CD4-positive, CD25-positive, alpha-beta regulatory T cell (primary cell): ENCODE data around the gene NHERF1. TPM values are rescaled to one million over a fixed set of nuclear protein-coding genes. Genes with fewer than 3 reads are reported as not detected.

Experiments used
- ATAC-seq, 2 donors: fragments of 150-1000 bp; cut with Tn5 transposase; one replicate each; pipeline ENCODE4 v1.10.0; 2021; ENCODE audit warnings: low read depth in 2 of 2, moderate number of reproducible peaks in 2 of 2, moderate library complexity in 1 of 2
- DNase-seq, 3 donors: peaks; one replicate each; pipeline versions ENCODE4 v3.0.0 to v3.0.0-alpha.2; 2012 to 2022; ENCODE audit warnings: mixed read lengths in 1 of 3
- H3K27ac ChIP-seq: one replicate; pipeline ENCODE4 v1.7.0; 2013; ENCODE audit warnings: mild to moderate bottlenecking, low read length; ENCODE audit not compliant: insufficient read depth, poor library complexity, severe bottlenecking
- H3K27me3 ChIP-seq: one replicate; pipeline ENCODE4 v1.7.0; 2013; ENCODE audit warnings: low read length; ENCODE audit not compliant: control insufficient read depth, insufficient read depth
- H3K36me3 ChIP-seq: one replicate; pipeline ENCODE4 v1.7.0; 2013; ENCODE audit warnings: mild to moderate bottlenecking, low read length, moderate library complexity; ENCODE audit not compliant: control insufficient read depth, insufficient read depth
- H3K4me1 ChIP-seq: 2 replicates; pipeline ENCODE4 v1.7.0; 2013; ENCODE audit warnings: mild to moderate bottlenecking, low read length; ENCODE audit not compliant: insufficient read depth, control insufficient read depth, poor library complexity, severe bottlenecking
- H3K4me3 ChIP-seq: one replicate; pipeline ENCODE4 v1.7.0; 2013; ENCODE audit warnings: low read depth, mild to moderate bottlenecking, low read length, moderate library complexity
- H3K9me3 ChIP-seq, 2 experiments: 1 replicate in 1 of 2; 2 replicates in 1 of 2; pipeline ENCODE4 v1.7.0; 2013; ENCODE audit warnings: low read length in 2 of 2, mild to moderate bottlenecking in 1 of 2, moderate library complexity in 1 of 2; ENCODE audit not compliant: control insufficient read depth in 2 of 2
- H3K27ac Mint-ChIP-seq, 3 donors: one replicate each; pipeline ENCODE4 v1.8.0; 2020 to 2022; ENCODE audit warnings: mild to moderate bottlenecking in 3 of 3, mixed read lengths in 3 of 3, moderate library complexity in 2 of 3
- H3K27me3 Mint-ChIP-seq: one replicate; pipeline ENCODE4 v1.8.0; 2022; ENCODE audit warnings: mild to moderate bottlenecking, mixed read lengths
- H3K36me3 Mint-ChIP-seq: one replicate; pipeline ENCODE4 v1.8.0; 2020; ENCODE audit warnings: mixed read lengths
- H3K4me1 Mint-ChIP-seq, 4 donors: one replicate each; pipeline ENCODE4 v1.8.0; 2020 to 2022; ENCODE audit warnings: mixed read lengths in 4 of 4, mild to moderate bottlenecking in 1 of 4
- H3K4me3 Mint-ChIP-seq, 4 donors: one replicate each; pipeline ENCODE4 v1.8.0; 2020 to 2022; ENCODE audit warnings: mild to moderate bottlenecking in 4 of 4, mixed read lengths in 4 of 4, moderate library complexity in 3 of 4
- H3K9me3 Mint-ChIP-seq, 7 donors: one replicate each; pipeline ENCODE4 v1.8.0; 2020 to 2022; ENCODE audit warnings: mixed read lengths in 7 of 7, mild to moderate bottlenecking in 3 of 7, moderate library complexity in 2 of 7
- polyA plus RNA-seq, 4 donors: library from polyadenylated mRNA; unstranded; fragments of 300-500 nt; fragmentation: Illumina TruSeq; gene quantifications; one replicate each; pipeline ENCODE4 v1.2.3, GENCODE V29; 2021
- total RNA-seq: library from RNA; stranded (reverse); gene quantifications from one replicate; pipeline ENCODE4 v1.2.3, GENCODE V29; 2022

Gene NHERF1
- total and polyA plus RNA-seq, 5 donors from 2014 or later = 177 to 453 (median 399) TPM

- Histone ChIP-seq H3K27ac (no peak overlapping the region), H3K4me1 (no peaks in the 10 kb centered on the region), H3K36me3 (peaks cover 21% of the 10 kb centered on the region), H3K9me3 (no peaks in the 10 kb centered on the region), H3K27me3 (no peaks in the 10 kb centered on the region), H3K4me3 (no peak overlapping the region)
- H3K36me3 Mint-ChIP-seq = peaks cover 21% of the 10 kb centered on the region
- ATAC-seq = no peak
- no peak overlapping the region for H3K27ac Mint-ChIP-seq
- no peak overlapping the region for H3K4me3 Mint-ChIP-seq
- H3K9me3 Mint-ChIP-seq = no peaks in the 10 kb centered on the region
- peaks cover 0 to 2% (median 0%) of the 10 kb centered on the region in 4 donors for H3K4me1 Mint-ChIP-seq
- no peak for DNase-seq
- H3K27me3 Mint-ChIP-seq = no peaks in the 10 kb centered on the region
Measured at GRCh38 chr17:74804683-74805082, 56.3 kb downstream of the NHERF1 start.

GRCh38 chr17:74805591-74805991 lies 57.2 kb downstream of the NHERF1 start:
- no peak for DNase-seq
- no peaks in the 10 kb centered on the region for H3K27me3 Mint-ChIP-seq
- Histone ChIP-seq H3K4me1 (no peaks in the 10 kb centered on the region), H3K27me3 (no peaks in the 10 kb centered on the region), H3K9me3 (no peaks in the 10 kb centered on the region), H3K4me3 (no peak overlapping the region), H3K27ac (no peak overlapping the region), H3K36me3 (peaks cover 19% of the 10 kb centered on the region)
- H3K27ac Mint-ChIP-seq = no peak overlapping the region
- no peak for ATAC-seq
- H3K4me3 Mint-ChIP-seq = no peak overlapping the region
- H3K4me1 Mint-ChIP-seq = peaks cover 0 to 4% (median under 1%) of the 10 kb centered on the region in 4 donors
- H3K36me3 Mint-ChIP-seq = peaks cover 21% of the 10 kb centered on the region
- H3K9me3 Mint-ChIP-seq = no peaks in the 10 kb centered on the region

GRCh38 chr17:74806334-74806733 lies 57.9 kb downstream of the NHERF1 start:
- no peak for ATAC-seq
- no peak overlapping the region for H3K27ac Mint-ChIP-seq
- Histone ChIP-seq H3K36me3 (peaks cover 14% of the 10 kb centered on the region), H3K4me3 (no peak overlapping the region), H3K27ac (no peak overlapping the region), H3K9me3 (no peaks in the 10 kb centered on the region), H3K27me3 (no peaks in the 10 kb centered on the region), H3K4me1 (no peaks in the 10 kb centered on the region)
- H3K36me3 Mint-ChIP-seq = peaks cover 24% of the 10 kb centered on the region
- no peaks in the 10 kb centered on the region for H3K9me3 Mint-ChIP-seq
- peaks cover 0 to 4% (median under 1%) of the 10 kb centered on the region in 4 donors for H3K4me1 Mint-ChIP-seq
- no peak overlapping the region for H3K4me3 Mint-ChIP-seq
- no peaks in the 10 kb centered on the region for H3K27me3 Mint-ChIP-seq
- no peak for DNase-seq

GRCh38 chr17:74807441-74807840 lies 59.0 kb downstream of the NHERF1 start:
- no peaks in the 10 kb centered on the region for H3K4me1 ChIP-seq
- peaks cover 20% of the 10 kb centered on the region for H3K36me3 Mint-ChIP-seq
- H3K27me3 Mint-ChIP-seq = no peaks in the 10 kb centered on the region
- H3K27ac ChIP-seq = no peak overlapping the region
- peaks cover 12% of the 10 kb centered on the region for H3K36me3 ChIP-seq
- ATAC-seq (no peak), DNase-seq (no peak)
- no peak overlapping the region for H3K27ac Mint-ChIP-seq
- no peaks in the 10 kb centered on the region for H3K27me3 ChIP-seq
- H3K9me3 ChIP-seq = no peaks in the 10 kb centered on the region
- no peak overlapping the region for H3K4me3 Mint-ChIP-seq
- no peak overlapping the region for H3K4me3 ChIP-seq
- no peaks in the 10 kb centered on the region for H3K9me3 Mint-ChIP-seq
- peaks cover 0 to 4% (median under 1%) of the 10 kb centered on the region in 4 donors for H3K4me1 Mint-ChIP-seq

GRCh38 chr17:74807925-74808324 lies 59.5 kb downstream of the NHERF1 start:
- peaks cover 12% of the 10 kb centered on the region for H3K36me3 ChIP-seq
- peaks cover 20% of the 10 kb centered on the region for H3K36me3 Mint-ChIP-seq

GRCh38 chr17:74808714-74809430 lies 60.4 kb downstream of the NHERF1 start:
- Mint-ChIP-seq H3K27ac (peak overlapping the region in 1 of 3 donors; percentile 20), H3K36me3 (peaks cover 19% of the 10 kb centered on the region), H3K4me3 (no peak overlapping the region), H3K9me3 (no peaks in the 10 kb centered on the region), H3K4me1 (peaks cover 0 to 4% (median under 1%) of the 10 kb centered on the region in 4 donors), H3K27me3 (no peaks in the 10 kb centered on the region)
- no peak overlapping the region for H3K27ac ChIP-seq
- H3K36me3 ChIP-seq = peaks cover 14% of the 10 kb centered on the region
- no peaks in the 10 kb centered on the region for H3K27me3 ChIP-seq
- DNase-seq (no peak), ATAC-seq (no peak)
- no peak overlapping the region for H3K4me3 ChIP-seq
- no peaks in the 10 kb centered on the region for H3K4me1 ChIP-seq
- H3K9me3 ChIP-seq = no peaks in the 10 kb centered on the region

More at GRCh38 chr17:74807925-74808324, 59.5 kb downstream of the NHERF1 start:
- no peaks in the 10 kb centered on the region for H3K9me3 ChIP-seq
- DNase-seq (no peak), ATAC-seq (no peak)
- no peaks in the 10 kb centered on the region for H3K9me3 Mint-ChIP-seq
- no peaks in the 10 kb centered on the region for H3K4me1 ChIP-seq
- no peak overlapping the region for H3K4me3 Mint-ChIP-seq
- H3K27me3 ChIP-seq = no peaks in the 10 kb centered on the region
- no peak overlapping the region for H3K27ac Mint-ChIP-seq
- no peaks in the 10 kb centered on the region for H3K27me3 Mint-ChIP-seq
- no peak overlapping the region for H3K4me3 ChIP-seq
- H3K4me1 Mint-ChIP-seq = peaks cover 0 to 4% (median under 1%) of the 10 kb centered on the region in 4 donors
- no peak overlapping the region for H3K27ac ChIP-seq

GRCh38 chr17:74810699-74811485 lies 62.5 kb downstream of the NHERF1 start:
- Mint-ChIP-seq H3K27ac (no peak overlapping the region), H3K9me3 (no peaks in the 10 kb centered on the region), H3K27me3 (no peaks in the 10 kb centered on the region), H3K4me1 (peaks cover 0 to 4% (median under 1%) of the 10 kb centered on the region in 4 donors), H3K36me3 (peaks cover 21% of the 10 kb centered on the region), H3K4me3 (no peak overlapping the region)
- DNase-seq = no peak
- H3K36me3 ChIP-seq = peaks cover 15% of the 10 kb centered on the region
- H3K4me1 ChIP-seq = no peaks in the 10 kb centered on the region
- no peaks in the 10 kb centered on the region for H3K27me3 ChIP-seq
- no peak overlapping the region for H3K4me3 ChIP-seq
- no peak overlapping the region for H3K27ac ChIP-seq
- no peak for ATAC-seq
- no peaks in the 10 kb centered on the region for H3K9me3 ChIP-seq
